SJSA1 (cell line): ENCODE data around the gene HIRA. TPM values are rescaled to one million over a fixed set of nuclear protein-coding genes. Genes with fewer than 3 reads are reported as not detected.

Source experiments
- DNase-seq, 2 experiments: peaks; one replicate each; pipeline ENCODE4 v3.0.0-alpha.2; 2015 to 2020; ENCODE audit warnings: low spot score in 2 of 2, low read depth in 1 of 2
- H3K27ac ChIP-seq: fragments of 250-450 bp; sonication (Bioruptor Pico); 2 replicates; pipeline ENCODE4 v1.5.1; 2020; ENCODE audit warnings: mild to moderate bottlenecking, moderate library complexity
- H3K27me3 ChIP-seq: fragments of 250-450 bp; sonication (Bioruptor Pico); replicated peaks from 2 replicates; pipeline ENCODE4 v1.5.1; 2020; ENCODE audit warnings: mild to moderate bottlenecking, moderate library complexity
- H3K36me3 ChIP-seq: fragments of 250-450 bp; sonication (Bioruptor Pico); 2 replicates; pipeline ENCODE4 v1.5.1; 2020; ENCODE audit warnings: mild to moderate bottlenecking
- H3K4me1 ChIP-seq: fragments of 250-450 bp; sonication (Bioruptor Pico); replicated peaks from 2 replicates; pipeline ENCODE4 v1.6.1; 2021; ENCODE audit warnings: mild to moderate bottlenecking
- H3K4me3 ChIP-seq: fragments of 250-450 bp; sonication (Bioruptor Pico); 2 replicates; pipeline ENCODE4 v1.5.1; 2020; ENCODE audit warnings: mild to moderate bottlenecking
- H3K9me3 ChIP-seq: fragments of 250-450 bp; sonication (Bioruptor Pico); replicated peaks from 2 replicates; pipeline ENCODE4 v1.5.1; 2020; ENCODE audit warnings: mild to moderate bottlenecking
- total RNA-seq: library from RNA; depleted of rRNA; stranded (reverse); fragments of >200 nt; shearing (Covaris generic); gene quantifications from 2 replicates; pipeline ENCODE4 v1.2.3, GENCODE V29; 2014; rRNA removed

HIRA gene, protein sequence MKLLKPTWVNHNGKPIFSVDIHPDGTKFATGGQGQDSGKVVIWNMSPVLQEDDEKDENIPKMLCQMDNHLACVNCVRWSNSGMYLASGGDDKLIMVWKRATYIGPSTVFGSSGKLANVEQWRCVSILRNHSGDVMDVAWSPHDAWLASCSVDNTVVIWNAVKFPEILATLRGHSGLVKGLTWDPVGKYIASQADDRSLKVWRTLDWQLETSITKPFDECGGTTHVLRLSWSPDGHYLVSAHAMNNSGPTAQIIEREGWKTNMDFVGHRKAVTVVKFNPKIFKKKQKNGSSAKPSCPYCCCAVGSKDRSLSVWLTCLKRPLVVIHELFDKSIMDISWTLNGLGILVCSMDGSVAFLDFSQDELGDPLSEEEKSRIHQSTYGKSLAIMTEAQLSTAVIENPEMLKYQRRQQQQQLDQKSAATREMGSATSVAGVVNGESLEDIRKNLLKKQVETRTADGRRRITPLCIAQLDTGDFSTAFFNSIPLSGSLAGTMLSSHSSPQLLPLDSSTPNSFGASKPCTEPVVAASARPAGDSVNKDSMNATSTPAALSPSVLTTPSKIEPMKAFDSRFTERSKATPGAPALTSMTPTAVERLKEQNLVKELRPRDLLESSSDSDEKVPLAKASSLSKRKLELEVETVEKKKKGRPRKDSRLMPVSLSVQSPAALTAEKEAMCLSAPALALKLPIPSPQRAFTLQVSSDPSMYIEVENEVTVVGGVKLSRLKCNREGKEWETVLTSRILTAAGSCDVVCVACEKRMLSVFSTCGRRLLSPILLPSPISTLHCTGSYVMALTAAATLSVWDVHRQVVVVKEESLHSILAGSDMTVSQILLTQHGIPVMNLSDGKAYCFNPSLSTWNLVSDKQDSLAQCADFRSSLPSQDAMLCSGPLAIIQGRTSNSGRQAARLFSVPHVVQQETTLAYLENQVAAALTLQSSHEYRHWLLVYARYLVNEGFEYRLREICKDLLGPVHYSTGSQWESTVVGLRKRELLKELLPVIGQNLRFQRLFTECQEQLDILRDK
- total RNA-seq: 7.7 and 17.2 TPM in 2 replicates

GRCh38 chr22:19431649-19432132, at the start of gene HIRA:
TSS of gene HIRA (minus strand) at chr22:19431733. CDS start at chr22:19431476, 257 bp downstream.
- DNase-seq: peak; percentile 73 to 88
- Histone ChIP-seq H3K27me3 (no peaks in the 10 kb centered on the region), H3K36me3 (peaks cover 53% of the 10 kb centered on the region), H3K4me3 (peak within 1 kb of the TSS; percentile 60), H3K27ac (peak within 1 kb of the TSS; percentile 63), H3K4me1 (peaks cover 24% of the 10 kb centered on the region), H3K9me3 (0 out of 2 replicates have a peak, but pooled peaks cover 3% of the 10 kb centered on the region)

- Histone ChIP-seq H3K36me3 (peaks cover 62% of the 10 kb centered on the region), H3K9me3 (no peaks in the 10 kb centered on the region), H3K4me3 (peak overlapping the region; percentile 64), H3K4me1 (peaks cover 17% of the 10 kb centered on the region), H3K27me3 (no peaks in the 10 kb centered on the region), H3K27ac (no peak overlapping the region)
- no peak for DNase-seq
These were observed 49.3 kb upstream of the HIRA start for GRCh38 chr22:19480789-19481188.

DNA sequence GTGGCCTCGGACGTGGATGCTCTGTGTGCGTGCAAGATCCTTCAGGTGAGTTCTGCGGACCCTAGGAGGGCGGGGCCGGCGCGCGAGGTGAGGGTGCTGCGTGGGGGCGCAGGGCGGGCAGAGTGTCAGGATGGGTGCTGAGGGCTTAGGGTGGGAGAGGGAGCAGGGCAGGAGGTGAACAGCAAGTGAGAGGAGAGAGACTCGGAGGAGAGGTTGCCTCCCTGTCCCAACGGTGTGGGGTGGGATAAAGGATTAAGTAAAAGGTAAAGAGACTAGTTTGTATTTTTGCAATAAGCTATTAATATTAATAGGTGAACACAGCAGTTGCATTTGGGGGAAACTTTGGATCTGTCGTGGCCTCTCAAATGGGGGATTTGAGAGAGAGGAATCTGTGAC, 48.6 kb upstream of the HIRA start:
- H3K9me3 ChIP-seq: no peaks in the 10 kb centered on the region
- H3K36me3 ChIP-seq: peaks cover 62% of the 10 kb centered on the region
- H3K27me3 ChIP-seq: no peaks in the 10 kb centered on the region
- H3K27ac ChIP-seq: peak overlapping the region; percentile 100
- peak in 1 of 2 experiments; percentile 9 for DNase-seq
- peak overlapping the region; percentile 64 for H3K4me3 ChIP-seq
- H3K4me1 ChIP-seq: peaks cover 17% of the 10 kb centered on the region

DNA sequence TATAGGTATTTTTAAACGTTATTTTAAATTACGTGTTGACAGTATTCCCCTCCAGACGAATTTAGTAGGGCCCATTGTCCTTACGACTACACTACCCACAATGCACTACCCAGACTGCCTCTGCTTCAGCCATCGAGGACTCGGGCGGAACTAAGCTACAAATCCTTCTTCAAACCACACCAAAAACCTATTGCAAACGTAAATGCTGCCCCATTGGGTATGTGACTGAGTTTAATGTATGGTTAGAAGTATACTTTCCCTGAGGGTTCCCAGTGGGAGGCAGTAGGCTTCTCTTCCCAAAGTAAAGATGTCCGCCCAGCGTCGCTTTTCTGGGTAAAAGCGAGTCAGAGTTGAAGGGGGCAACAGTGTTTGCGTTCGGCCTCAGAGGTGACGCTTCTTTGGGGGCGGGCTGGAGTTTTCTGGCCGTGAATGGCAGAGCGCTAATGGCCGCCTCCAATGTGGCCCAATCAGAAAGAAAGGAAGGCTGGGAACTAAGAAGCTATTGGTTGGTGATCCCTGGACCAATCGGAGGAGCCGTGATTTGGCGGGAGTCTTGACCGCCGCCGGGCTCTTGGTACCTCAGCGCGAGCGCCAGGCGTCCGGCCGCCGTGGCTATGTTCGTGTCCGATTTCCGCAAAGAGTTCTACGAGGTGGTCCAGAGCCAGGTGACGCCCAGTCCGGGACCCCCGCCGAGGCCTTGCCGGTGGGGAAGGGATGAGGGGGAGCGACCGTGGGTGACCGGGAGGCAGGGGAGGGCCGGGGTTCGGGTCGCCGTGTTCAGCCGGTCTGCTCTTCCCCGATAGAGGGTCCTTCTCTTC, 48.0 kb upstream of the HIRA start, which contains the start of gene CDC45:
Gene CDC45, plus strand, starts transcription at position 566 of the 818 bp plus-strand sequence. Its CDS starts 49 bp downstream, at position 615.
- Histone ChIP-seq H3K27ac (peak within 1 kb of the TSS; percentile 100), H3K4me3 (peak within 1 kb of the TSS; percentile 64), H3K4me1 (peaks cover 17% of the 10 kb centered on the region), H3K27me3 (no peaks in the 10 kb centered on the region), H3K36me3 (peaks cover 62% of the 10 kb centered on the region), H3K9me3 (no peaks in the 10 kb centered on the region)
- DNase-seq: peak; percentile 97 to 99

- Histone ChIP-seq H3K4me3 (peak within 1 kb of the TSS; percentile 64), H3K9me3 (no peaks in the 10 kb centered on the region), H3K27ac (peak within 1 kb of the TSS; percentile 100), H3K36me3 (peaks cover 62% of the 10 kb centered on the region), H3K27me3 (no peaks in the 10 kb centered on the region), H3K4me1 (peaks cover 17% of the 10 kb centered on the region)
- peak in 1 of 2 experiments; percentile 84 for DNase-seq
These were observed 47.4 kb upstream of the HIRA start, which contains the start of gene UFD1 for GRCh38 chr22:19478901-19479354. TSS of gene UFD1 (minus strand) at chr22:19479193. CDS start at chr22:19479085, 108 bp downstream.

- Histone ChIP-seq H3K36me3 (peaks cover 63% of the 10 kb centered on the region), H3K9me3 (no peaks in the 10 kb centered on the region)
These were observed 46.7 kb upstream of the HIRA start for GRCh38 chr22:19478045-19478900.

DNA sequence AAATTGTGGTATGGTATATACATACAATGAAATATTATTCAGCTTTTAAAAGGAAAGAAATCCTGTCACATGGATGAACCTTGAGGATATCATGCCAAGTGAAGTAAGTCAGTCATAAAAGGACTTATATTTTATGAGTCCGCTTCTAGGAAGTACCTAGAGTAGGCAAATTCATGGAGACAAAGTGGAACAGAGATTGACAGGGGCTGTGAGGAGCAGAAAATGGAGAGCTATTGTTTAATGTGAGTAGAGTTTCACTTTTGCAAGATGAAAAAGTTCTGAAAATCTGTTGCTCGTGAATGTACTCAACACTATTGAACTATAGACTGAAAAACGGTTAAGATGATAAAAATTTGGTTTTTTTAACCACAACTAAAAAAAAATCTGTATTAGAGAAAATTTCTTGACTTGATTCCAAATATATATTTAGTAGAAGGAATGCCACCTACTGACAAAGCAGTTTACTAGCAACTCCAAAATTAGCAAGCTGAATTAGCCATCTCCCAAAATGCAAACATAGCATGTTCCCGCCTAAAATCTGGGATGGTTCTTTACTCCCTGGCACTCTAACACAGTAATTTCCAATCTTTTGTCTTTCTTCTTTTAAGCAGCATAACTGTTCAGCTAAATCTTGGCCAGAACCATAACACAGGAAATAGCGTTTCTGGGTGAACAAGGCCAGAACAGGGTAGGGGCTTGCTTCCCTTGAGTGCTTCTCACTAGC, 46.0 kb upstream of the HIRA start:
- H3K9me3 ChIP-seq: no peaks in the 10 kb centered on the region
- peaks cover 63% of the 10 kb centered on the region for H3K36me3 ChIP-seq
- H3K4me1 ChIP-seq: peaks cover 17% of the 10 kb centered on the region
- H3K27ac ChIP-seq: no peak overlapping the region; the same call in 1 of the 2 replicates
- no peaks in the 10 kb centered on the region for H3K27me3 ChIP-seq
- peak in 1 of 2 experiments; percentile 34 for DNase-seq
- H3K4me3 ChIP-seq: peak overlapping the region; percentile 64

More at GRCh38 chr22:19478045-19478900, 46.7 kb upstream of the HIRA start:
- Histone ChIP-seq H3K27me3 (no peaks in the 10 kb centered on the region), H3K4me3 (peak overlapping the region; percentile 64), H3K4me1 (peaks cover 17% of the 10 kb centered on the region), H3K27ac (peak overlapping the region; percentile 100)
- DNase-seq: peak in 1 of 2 experiments; percentile 45

DNA sequence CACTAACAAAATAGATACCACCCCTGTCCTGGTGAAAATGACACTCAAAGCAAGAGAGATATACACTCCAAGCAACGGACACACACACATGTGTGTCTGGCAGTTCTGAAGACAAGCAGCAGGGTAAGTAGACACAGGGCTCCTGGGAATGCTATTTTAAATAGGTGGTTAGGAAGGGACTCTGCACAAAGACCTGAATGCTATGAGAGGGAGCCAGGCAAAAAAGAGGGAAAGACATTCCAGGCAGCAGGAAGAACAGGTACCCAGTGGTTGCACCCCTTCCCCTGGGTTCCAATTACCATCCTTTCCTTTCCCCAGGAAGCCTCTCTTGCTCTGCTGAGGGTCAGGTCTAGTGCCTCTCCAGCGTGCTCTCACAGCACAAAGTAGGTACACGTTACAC, 44.5 kb upstream of the HIRA start:
- Histone ChIP-seq H3K9me3 (no peaks in the 10 kb centered on the region), H3K36me3 (peaks cover 68% of the 10 kb centered on the region), H3K27ac (no peak overlapping the region), H3K4me3 (no peak overlapping the region), H3K27me3 (no peaks in the 10 kb centered on the region), H3K4me1 (peaks cover 17% of the 10 kb centered on the region)
- no peak for DNase-seq

- Histone ChIP-seq H3K4me3 (no peak overlapping the region), H3K9me3 (no peaks in the 10 kb centered on the region), H3K27me3 (no peaks in the 10 kb centered on the region), H3K27ac (no peak overlapping the region), H3K4me1 (peaks cover 8% of the 10 kb centered on the region), H3K36me3 (peaks cover 83% of the 10 kb centered on the region)
- no peak for DNase-seq
These were observed 42.0 kb upstream of the HIRA start for GRCh38 chr22:19473578-19473977.

- Histone ChIP-seq H3K4me1 (peaks cover 2% of the 10 kb centered on the region), H3K36me3 (peaks cover 92% of the 10 kb centered on the region), H3K27me3 (no peaks in the 10 kb centered on the region), H3K27ac (no peak overlapping the region), H3K9me3 (no peaks in the 10 kb centered on the region), H3K4me3 (no peak overlapping the region)
- no peak for DNase-seq
These were observed 40.7 kb upstream of the HIRA start for GRCh38 chr22:19472233-19472632.

DNA sequence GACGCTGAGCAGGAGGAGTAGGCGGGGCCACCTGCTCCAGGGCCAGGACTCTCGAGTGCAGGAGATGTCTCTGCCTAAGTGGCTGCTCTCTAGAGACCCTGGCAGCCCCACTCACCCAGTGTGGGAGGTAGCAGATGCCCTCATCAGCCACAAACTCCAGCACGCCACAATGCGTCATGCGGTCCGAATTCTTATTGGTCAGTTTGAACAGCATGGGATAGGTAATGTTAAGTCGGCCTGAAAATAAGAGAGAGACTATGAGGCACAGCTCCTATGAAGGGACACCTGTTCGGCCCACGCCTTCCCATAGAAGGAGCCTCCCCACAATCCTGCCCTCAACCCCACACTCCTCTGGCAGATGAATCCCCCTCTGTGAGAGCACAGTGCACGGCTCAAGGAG, 40.0 kb upstream of the HIRA start:
- no peak for DNase-seq
- Histone ChIP-seq H3K27ac (no peak overlapping the region), H3K4me3 (no peak overlapping the region), H3K9me3 (no peaks in the 10 kb centered on the region), H3K27me3 (no peaks in the 10 kb centered on the region), H3K36me3 (peaks cover 96% of the 10 kb centered on the region), H3K4me1 (no peaks in the 10 kb centered on the region)
